Lower lobe of right lung (tissue), 2 donors: Measurements from ENCODE around the gene PDK1. TPM values are rescaled to one million over a fixed set of nuclear protein-coding genes. Genes with fewer than 3 reads are reported as not detected.
"Not testable (repeated sequence)": the region's sequence is repeated elsewhere in the genome, so short reads cannot be mapped to it uniquely, and the experiment has no call there.

ENCODE experiments used
- ATAC-seq, 2 donors: fragments of 200-7000 bp; cut with Tn5 transposase; one replicate each; pipeline ENCODE4 v1.9.1; 2020 to 2022; ENCODE audit warnings: mild to moderate bottlenecking in 2 of 2, moderate library complexity in 2 of 2
- DNase-seq: peaks from one replicate; pipeline ENCODE4 v3.0.0-alpha.2; 2020
- H3K27ac ChIP-seq: fragments of 200-600 bp; one replicate; pipeline ENCODE4 v1.8.0; 2022
- H3K27me3 ChIP-seq: fragments of 200-600 bp; one replicate; pipeline ENCODE4 v1.8.0; 2022; ENCODE audit warnings: low read depth
- H3K36me3 ChIP-seq: fragments of 200-600 bp; one replicate; pipeline ENCODE4 v1.8.0; 2022; ENCODE audit warnings: mild to moderate bottlenecking
- H3K4me1 ChIP-seq: fragments of 200-600 bp; one replicate; pipeline ENCODE4 v1.8.0; 2022
- H3K4me3 ChIP-seq: fragments of 200-600 bp; one replicate; pipeline ENCODE4 v1.8.0; 2022; ENCODE audit warnings: mild to moderate bottlenecking
- H3K9me3 ChIP-seq: fragments of 200-600 bp; one replicate; pipeline ENCODE4 v1.8.0; 2022
- intact Hi-C: fragments of 100-400 bp; cut with DNase I; formaldehyde crosslinking; loops from one replicate; pipeline ENCODE4 v1.11.0; 2022
- total RNA-seq: library from RNA; stranded (reverse); fragmentation: NEBNext Ultra II Directional; extraction: Animal tissue kit (Norgen Biotek cat#: 25700); gene quantifications from one replicate; pipeline ENCODE4 v1.2.1, GENCODE V29; 2021
- TF ChIP-seq, protein P1 (sequence below): fragments of 200-600 bp; IDR thresholded peaks from one replicate; pipeline ENCODE4 v1.8.0; 2022; ENCODE audit warnings: antibody characterized with exemption, mild to moderate bottlenecking
- donor health status: DM: no; HTN: yes; CAD: no; lungs with severe emphysema.

The PDK1 gene
- total RNA-seq, 1 donor from 2014 or later, result 9.5 TPM

DNA sequence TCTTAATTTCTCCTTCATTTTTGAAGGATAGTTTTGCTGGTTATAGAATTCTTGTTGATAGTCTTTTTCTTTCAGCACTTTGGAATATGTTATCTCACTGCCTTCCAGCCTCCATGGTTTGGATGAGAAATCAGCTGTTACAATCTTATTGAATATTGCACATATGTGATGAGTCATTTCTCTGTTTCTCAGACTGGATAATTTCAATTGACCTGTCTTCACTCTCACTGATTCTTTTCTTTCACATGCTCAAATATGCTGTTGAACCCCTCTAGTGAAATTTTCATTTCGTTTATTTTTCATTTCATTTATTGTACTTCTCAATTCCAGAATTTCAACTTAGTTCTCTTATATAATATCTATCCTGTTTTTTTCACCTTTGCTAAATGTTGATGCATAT is 22.2 kb downstream of the PDK1 start:
- ATAC-seq (no peak), DNase-seq (no peak)
- Histone ChIP-seq H3K4me3 (no peak overlapping the region), H3K27ac (no peak overlapping the region), H3K36me3 (peaks cover 8% of the 10 kb centered on the region), H3K4me1 (no peaks in the 10 kb centered on the region), H3K27me3 (no peaks in the 10 kb centered on the region), H3K9me3 (peaks cover 27% of the 10 kb centered on the region)
- TF ChIP-seq, protein P1, sequence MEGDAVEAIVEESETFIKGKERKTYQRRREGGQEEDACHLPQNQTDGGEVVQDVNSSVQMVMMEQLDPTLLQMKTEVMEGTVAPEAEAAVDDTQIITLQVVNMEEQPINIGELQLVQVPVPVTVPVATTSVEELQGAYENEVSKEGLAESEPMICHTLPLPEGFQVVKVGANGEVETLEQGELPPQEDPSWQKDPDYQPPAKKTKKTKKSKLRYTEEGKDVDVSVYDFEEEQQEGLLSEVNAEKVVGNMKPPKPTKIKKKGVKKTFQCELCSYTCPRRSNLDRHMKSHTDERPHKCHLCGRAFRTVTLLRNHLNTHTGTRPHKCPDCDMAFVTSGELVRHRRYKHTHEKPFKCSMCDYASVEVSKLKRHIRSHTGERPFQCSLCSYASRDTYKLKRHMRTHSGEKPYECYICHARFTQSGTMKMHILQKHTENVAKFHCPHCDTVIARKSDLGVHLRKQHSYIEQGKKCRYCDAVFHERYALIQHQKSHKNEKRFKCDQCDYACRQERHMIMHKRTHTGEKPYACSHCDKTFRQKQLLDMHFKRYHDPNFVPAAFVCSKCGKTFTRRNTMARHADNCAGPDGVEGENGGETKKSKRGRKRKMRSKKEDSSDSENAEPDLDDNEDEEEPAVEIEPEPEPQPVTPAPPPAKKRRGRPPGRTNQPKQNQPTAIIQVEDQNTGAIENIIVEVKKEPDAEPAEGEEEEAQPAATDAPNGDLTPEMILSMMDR, result no peak
- intact Hi-C loops, result no loop called here

DNA sequence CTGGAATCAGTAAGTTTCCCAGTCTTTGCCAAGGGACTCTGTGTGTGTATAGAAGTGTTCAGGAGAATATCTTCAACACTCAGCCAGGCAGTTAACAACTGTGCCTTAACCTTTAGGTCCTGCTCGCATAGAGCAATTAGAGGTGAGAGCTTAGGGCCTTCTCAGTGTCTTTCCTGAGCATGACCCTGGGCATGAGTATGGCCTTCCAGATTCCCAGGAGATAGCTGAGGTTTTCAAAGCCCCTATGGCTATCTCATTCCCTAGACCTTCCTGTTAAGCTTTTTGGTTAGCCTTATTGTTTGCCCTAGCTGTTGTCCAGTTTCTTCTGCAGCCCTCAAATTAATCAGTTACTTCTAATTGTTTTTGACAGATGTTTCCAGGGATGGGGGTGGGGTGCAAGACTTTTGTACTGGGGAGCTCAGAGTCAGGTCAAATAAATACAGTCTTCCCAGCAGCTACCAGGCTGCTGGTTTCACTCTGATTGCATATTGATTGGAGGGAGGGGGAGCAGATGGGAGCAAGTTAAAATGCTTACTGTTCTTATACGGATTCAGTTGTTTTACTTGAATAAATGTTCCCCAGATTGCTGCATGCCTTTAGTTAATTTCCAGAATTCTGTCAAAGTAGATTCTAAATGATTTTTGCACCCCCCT is 23.1 kb downstream of the PDK1 start:
- H3K36me3 ChIP-seq, result peaks cover 8% of the 10 kb centered on the region
- DNase-seq, result no peak
- intact Hi-C loops, result no loop called here
- H3K4me3 ChIP-seq, result no peak overlapping the region
- no peak overlapping the region for H3K27ac ChIP-seq
- H3K4me1 ChIP-seq, result no peaks in the 10 kb centered on the region
- ATAC-seq, result no peak
- no peaks in the 10 kb centered on the region for H3K27me3 ChIP-seq
- TF ChIP-seq, protein P1, result no peak
- peaks cover 27% of the 10 kb centered on the region for H3K9me3 ChIP-seq

DNA sequence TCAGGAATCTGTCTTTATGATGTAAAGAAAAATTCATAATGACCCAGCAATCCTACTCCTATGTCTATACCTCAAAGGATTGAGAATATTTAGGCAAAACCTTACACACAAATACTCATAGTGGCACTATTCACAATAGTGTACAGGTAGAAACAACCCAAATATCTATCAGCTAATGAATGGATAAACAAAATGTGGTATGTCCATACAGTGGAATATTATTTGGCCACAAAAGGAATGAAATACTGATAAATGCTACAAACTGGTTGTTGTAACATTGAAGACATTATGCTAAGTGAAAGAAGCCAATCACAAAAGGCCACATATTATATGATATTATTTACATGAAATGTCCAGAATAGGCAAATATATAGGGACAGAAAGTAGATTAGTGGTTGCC is 24.7 kb downstream of the PDK1 start:
- DNase-seq (no peak), ATAC-seq (no peak)
- TF ChIP-seq, protein P1, result no peak
- no peaks in the 10 kb centered on the region for H3K27me3 ChIP-seq
- H3K4me3 ChIP-seq, result no peak overlapping the region
- H3K4me1 ChIP-seq, result no peaks in the 10 kb centered on the region
- no peak overlapping the region for H3K27ac ChIP-seq
- H3K9me3 ChIP-seq, result peaks cover 12% of the 10 kb centered on the region
- H3K36me3 ChIP-seq, result peaks cover 8% of the 10 kb centered on the region
- intact Hi-C loops, result no loop called here

DNA sequence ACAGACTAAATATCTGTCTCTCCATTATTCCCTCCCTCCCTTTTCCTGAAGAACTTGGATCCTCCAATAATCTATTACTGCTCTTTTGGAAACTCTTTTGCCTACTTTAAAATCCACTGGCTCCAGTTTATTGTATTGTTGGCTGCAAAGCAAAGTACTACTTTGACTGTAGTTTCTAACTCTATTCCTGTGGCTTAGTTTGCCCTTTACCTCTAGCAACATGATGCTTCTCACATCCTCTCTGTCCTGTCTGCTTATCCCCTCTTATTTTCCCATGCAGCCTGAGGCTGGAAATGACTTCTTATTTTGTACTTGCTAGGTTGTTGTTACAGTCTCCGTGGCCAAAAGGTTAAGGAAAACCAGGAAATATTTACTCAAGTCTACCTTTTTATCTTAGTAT is 26.8 kb downstream of the PDK1 start:
- Histone ChIP-seq H3K36me3 (peaks cover 16% of the 10 kb centered on the region), H3K27ac (no peak overlapping the region), H3K27me3 (no peaks in the 10 kb centered on the region), H3K4me1 (no peaks in the 10 kb centered on the region), H3K4me3 (no peak overlapping the region), H3K9me3 (peaks cover 7% of the 10 kb centered on the region)
- DNase-seq, result no peak
- ATAC-seq, result no peak
- intact Hi-C loops, result no loop called here
- TF ChIP-seq, protein P1, result no peak

DNA sequence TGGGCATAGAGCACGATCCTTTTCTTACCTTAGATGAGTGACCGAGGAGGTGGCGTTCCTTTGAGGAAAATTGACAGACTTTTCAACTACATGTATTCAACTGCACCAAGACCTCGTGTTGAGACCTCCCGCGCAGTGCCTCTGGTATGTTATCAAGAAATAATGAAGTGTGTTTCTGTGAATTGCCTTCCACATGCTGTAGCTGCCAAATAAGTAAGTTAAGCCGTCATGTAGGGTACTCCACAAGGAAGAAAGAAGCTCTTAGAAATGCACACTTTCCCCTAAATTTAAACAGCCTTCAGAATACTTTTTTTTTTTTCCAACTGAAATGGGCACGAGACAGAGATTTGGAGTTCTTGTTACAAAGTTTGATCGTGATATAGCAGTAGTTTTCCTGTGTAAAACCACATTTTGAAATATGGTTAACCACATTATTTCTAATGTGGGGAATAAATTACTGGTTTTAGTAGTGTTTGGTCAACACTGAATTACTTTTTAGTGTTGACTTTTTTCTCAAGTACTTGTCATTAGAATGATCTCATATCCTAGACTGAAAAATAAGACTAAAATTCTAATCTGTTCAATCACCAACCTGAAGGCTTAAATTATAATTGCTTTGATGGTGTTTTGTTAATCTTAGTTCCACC is 30.5 kb downstream of the PDK1 start:
- TF ChIP-seq, protein P1, result no peak
- intact Hi-C loops, result no loop called here
- Histone ChIP-seq H3K27ac (no peak overlapping the region), H3K36me3 (peaks cover 16% of the 10 kb centered on the region), H3K9me3 (no peaks in the 10 kb centered on the region), H3K4me1 (no peaks in the 10 kb centered on the region), H3K27me3 (no peaks in the 10 kb centered on the region), H3K4me3 (no peak overlapping the region)
- ATAC-seq, result no peak
- no peak for DNase-seq

DNA sequence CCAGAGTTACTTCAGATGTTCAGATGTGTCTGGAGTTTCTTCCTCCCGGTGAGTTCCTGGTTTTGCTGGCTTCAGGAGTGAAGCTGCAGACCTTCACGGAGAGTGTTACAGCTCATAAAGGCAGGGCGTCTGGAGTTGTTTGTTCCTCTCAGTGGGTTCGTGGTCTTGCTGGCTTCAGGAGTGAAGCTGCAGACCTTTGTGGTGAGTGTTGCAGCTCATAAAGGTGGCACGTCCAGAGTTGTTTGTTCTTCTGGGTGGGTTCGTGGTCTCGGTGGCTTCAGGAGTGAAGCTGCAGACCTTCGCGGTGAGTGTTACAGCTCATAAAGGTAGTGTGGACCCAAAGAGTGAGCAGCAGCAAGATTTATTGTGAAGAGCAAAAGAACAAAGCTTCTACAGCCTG is 31.3 kb downstream of the PDK1 start:
- H3K9me3 ChIP-seq, H3K27me3 ChIP-seq, DNase-seq, H3K4me1 ChIP-seq, H3K27ac ChIP-seq, intact Hi-C loops, ATAC-seq, H3K4me3 ChIP-seq: not testable (repeated sequence)
- peaks cover 11% of the 10 kb centered on the region for H3K36me3 ChIP-seq
